IMR-90 (cell line): ENCODE data around the gene HCK.

Experiments used
- CEBPB ChIP-seq: IDR thresholded peaks from 2 replicates; pipeline ENCODE4 v1.6.1; 2012; ENCODE audit warnings: low read depth, low read length, improper control_type of control experiment
- POLR2A ChIP-seq: IDR thresholded peaks from 2 replicates; pipeline ENCODE4 v1.6.1; 2012; ENCODE audit warnings: mild to moderate bottlenecking, low read depth, low read length
- RAD21 ChIP-seq: IDR thresholded peaks from 2 replicates; pipeline ENCODE4 v1.6.1; 2012; ENCODE audit warnings: low read length, improper control_type of control experiment
- RFX5 ChIP-seq: IDR thresholded peaks from 2 replicates; pipeline ENCODE4 v1.8.0; 2012; ENCODE audit warnings: low read depth, mild to moderate bottlenecking, low read length, moderate library complexity
- SMC3 ChIP-seq: fragments of 150-350 bp; IDR thresholded peaks from 2 replicates; pipeline ENCODE4 v1.6.1; 2016; ENCODE audit warnings: low read depth, mild to moderate bottlenecking, antibody characterized with exemption, low read length, moderate library complexity
- USF2 ChIP-seq: fragments of 150-350 bp; IDR thresholded peaks from 2 replicates; pipeline ENCODE4 v1.6.1; 2017; ENCODE audit warnings: mild to moderate bottlenecking, antibody characterized with exemption, low read length, low read depth
- TF ChIP-seq, protein P1 (sequence below): conservative IDR thresholded peaks from 2 replicates; pipeline ENCODE4 v1.5.1; 2012; ENCODE audit warnings: mild to moderate bottlenecking, low read depth, low read length, improper control_type of control experiment

DNA sequence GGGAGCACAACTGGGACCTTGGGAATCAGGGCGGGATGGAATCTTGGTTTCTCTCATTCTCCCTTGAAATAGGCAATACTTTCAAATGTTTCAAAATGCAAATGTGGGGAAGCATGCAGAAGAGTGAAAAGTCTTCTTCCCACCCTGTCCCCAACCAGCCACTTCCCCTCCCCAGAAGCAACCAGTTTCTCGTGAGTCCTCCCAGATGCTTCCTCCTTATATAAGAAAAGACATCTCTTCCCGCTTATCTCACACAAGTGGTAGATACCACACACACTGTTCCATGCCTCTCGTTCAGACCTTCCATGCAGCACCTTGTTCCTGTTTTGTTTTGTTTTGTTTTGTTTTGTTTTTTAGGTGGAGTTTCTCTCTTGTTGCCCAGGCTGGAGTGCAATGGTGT is 25.1 kb downstream of the HCK start:
- TF ChIP-seq CEBPB (no peak), RAD21 (no peak), POLR2A (no peak), RFX5 (no peak), SMC3 (no peak), USF2 (no peak)
- TF ChIP-seq, protein P1, sequence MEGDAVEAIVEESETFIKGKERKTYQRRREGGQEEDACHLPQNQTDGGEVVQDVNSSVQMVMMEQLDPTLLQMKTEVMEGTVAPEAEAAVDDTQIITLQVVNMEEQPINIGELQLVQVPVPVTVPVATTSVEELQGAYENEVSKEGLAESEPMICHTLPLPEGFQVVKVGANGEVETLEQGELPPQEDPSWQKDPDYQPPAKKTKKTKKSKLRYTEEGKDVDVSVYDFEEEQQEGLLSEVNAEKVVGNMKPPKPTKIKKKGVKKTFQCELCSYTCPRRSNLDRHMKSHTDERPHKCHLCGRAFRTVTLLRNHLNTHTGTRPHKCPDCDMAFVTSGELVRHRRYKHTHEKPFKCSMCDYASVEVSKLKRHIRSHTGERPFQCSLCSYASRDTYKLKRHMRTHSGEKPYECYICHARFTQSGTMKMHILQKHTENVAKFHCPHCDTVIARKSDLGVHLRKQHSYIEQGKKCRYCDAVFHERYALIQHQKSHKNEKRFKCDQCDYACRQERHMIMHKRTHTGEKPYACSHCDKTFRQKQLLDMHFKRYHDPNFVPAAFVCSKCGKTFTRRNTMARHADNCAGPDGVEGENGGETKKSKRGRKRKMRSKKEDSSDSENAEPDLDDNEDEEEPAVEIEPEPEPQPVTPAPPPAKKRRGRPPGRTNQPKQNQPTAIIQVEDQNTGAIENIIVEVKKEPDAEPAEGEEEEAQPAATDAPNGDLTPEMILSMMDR: no peak
